SHP77 (cell line): Measurements from ENCODE around the gene SCYL2.

Experiments
- DNase-seq, 2 experiments: peaks; one replicate each; lab custom pipeline; 2025; lab: John Stamatoyannopoulos, UW

The SCYL2 gene

DNA sequence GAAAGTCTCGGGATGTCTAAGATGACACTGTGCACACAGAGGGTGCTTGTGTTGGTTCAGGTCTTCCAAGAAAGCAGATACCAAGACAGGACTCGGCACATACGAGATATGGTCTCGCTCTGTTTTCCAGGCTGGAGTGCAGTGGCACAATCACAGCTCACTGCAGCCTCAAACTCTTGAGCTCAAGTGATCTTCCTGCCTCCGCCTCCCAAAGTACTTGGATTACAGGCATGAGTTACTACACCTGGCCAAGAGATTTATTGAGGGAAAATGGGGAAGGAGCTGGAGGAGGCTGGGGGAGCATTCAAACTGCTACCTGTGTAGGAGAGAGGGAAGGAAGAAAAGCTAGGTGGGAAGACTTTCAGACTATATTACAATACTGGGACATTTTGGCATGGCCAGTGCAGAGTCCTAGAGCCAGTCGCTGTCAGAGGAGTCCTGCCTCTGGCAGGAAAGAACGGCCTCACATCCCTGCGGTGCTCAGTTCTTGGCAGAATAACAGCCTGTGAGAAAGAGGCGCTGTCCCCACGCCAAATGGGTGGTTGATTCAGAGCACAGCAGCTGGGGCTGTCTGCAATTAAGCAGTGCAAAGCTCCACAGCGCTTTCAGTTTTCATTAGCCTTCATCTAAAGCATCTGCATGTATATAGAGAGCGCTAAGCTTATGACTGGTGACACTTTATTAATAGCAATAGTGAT is 108.2 kb downstream of the SCYL2 start:
- DNase-seq: peak in 1 of 2 experiments; percentile 4

DNA sequence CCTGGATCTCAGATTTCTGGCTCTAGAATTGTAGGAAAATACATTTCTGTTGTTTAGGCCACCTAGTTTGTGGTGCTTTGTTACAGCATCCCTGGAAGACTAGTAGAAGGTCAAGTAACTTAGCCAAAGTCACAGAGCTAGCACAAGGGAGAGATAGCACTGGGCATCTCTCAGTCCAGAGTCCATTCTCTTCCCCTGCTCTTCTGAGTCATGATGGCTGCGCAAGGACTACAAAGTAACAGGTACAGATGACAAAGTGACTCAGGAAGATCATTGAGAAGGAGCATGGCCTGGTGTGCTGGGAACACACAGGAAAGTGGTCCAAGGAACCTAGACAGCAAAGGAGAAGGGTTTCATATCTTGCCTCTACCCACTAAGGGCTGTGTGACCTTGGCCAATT is 109.2 kb downstream of the SCYL2 start:
- DNase-seq: no peak

DNA sequence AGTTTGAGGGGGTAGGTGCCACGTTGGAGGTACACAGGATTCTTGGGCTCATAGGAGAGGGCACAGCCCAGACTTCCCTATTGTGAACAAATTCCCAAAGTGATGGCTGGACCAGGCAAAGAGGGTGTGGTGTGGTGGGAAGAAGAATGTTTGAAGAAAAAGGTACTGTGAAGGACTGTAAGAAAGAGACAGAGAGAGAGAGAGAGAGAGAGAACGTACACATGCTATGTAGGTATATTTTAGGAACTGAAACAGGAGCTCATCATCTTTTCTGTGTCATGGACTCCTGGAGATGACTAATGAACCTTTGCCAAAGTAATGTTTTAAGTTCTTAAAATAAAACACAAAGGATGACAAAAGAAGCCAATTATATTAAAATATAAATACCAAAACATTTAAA is 114.4 kb downstream of the SCYL2 start:
- no peak for DNase-seq

DNA sequence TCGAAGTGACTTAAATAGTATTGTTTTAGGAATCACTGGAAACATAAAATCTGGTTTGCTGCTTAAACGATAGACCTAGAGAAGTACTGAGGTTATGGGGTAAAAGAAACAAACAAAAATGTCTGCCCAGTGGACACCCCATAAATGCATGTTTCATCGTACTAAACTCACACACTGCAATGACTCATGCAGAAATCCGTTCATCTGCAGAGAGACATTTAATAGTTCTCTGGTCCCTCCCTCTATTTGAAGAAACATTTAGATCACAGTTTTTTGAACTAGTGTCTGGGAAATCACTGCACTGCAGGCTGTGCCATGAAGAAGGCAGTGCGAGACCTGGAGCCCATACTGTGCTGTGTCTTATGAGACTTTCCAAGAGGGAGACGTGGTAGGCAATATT is 115.4 kb downstream of the SCYL2 start:
- no peak for DNase-seq

DNA sequence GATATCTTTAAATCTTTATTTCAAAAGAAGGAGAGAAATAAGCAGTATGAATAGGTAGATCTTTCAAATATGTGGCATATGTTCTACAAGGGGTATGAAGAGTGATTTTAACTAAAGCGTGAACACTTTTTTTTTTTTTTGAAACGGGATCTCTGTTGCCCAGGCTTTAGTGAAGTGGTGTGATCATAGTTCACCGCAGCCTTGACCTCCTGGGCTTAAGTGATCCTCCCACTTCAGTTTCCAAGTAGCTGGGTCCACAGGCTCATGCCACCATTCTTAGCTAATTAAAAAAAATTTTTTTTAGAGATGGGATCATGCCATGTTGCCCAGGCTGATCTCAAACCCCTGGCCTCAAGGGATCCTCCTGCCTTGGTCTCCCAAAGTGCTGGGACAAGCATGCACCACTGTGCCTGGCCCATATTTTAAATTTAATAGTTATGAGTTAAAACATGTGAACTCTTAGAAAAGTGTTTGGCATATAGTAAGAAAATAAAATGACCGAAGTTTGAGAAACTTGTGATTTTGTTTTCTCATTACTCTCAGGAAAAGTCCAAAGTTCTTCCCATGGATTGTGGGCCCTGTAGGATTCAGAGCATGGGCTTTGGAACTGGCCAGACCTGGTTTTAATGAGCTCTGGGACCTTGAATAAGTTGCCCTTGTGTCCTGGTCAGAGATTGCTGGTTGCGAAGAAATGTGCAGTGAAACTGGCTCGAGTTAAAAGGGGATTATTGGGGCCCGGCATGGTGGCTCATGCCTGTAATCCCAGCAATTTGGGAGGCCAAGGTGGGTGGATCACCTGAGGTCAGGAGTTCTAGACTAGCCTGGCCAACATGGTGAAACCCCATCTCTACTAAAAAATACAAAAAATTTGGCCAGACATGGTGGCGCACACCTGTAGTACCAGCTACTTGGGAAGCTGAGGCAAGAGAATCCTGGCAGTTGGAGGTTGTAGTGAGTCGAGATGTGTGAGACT is 116.9 kb downstream of the SCYL2 start:
- no peak for DNase-seq

DNA sequence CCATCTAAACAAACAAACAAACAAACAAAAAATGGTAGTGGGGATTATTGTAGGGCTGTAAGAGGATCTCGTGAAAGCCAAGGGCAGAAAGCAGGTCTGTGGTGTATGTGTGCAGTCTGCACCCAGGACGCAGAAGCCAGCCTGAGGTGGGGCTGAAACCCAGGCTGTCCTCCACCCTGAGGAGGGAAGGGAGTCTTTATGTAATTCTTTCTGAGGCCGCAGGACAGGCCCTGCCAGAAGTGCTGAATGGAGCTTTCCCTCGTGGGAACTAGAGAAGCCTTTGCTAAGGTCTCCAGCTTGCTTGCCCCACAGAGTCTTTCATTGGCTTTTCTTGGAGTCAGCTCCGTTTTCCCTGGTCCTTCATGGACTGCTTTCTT is 117.6 kb downstream of the SCYL2 start:
- DNase-seq: no peak

DNA sequence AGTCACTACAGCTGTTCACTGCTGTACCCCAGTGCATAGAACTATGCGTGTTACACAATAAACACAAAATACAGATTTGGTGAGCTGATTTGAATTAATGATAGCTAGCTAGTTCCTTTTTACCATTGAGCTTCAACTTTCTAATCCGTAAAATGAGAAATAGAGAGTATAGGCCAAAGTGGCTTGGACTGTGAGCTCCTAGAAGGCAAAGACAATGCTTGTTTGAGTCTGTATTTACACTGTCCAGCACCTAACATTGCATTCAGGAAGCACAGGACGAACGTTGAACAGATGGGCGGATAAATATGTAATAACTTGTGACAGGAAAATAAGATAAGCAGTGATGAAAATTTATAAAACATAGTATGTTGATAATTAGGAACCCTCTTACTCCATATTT is 121.4 kb downstream of the SCYL2 start:
- DNase-seq: no peak
